SKM-1 (cell line): ENCODE results near the gene IL1RAPL1.
"Not testable (repeated sequence)": the region's sequence is repeated elsewhere in the genome, so short reads cannot be mapped to it uniquely, and the experiment has no call there.

Experiments used
- DNase-seq: peaks from one replicate; lab custom pipeline; 2025; ENCODE audit not compliant: unreplicated experiment; lab: John Stamatoyannopoulos, UW

IL1RAPL1 gene

GRCh38 chrX:28766561-28766960 is 179.3 kb downstream of the IL1RAPL1 start:
- not testable (repeated sequence) for DNase-seq

GRCh38 chrX:28773807-28774206 is 186.6 kb downstream of the IL1RAPL1 start:
- no peak for DNase-seq

- no peak for DNase-seq
Observed at GRCh38 chrX:28787206-28787605, 200.0 kb downstream of the IL1RAPL1 start.

- not testable (repeated sequence) for DNase-seq
Observed at GRCh38 chrX:28800671-28801070, 213.4 kb downstream of the IL1RAPL1 start.

GRCh38 chrX:28802625-28803024 is 215.4 kb downstream of the IL1RAPL1 start:
- no peak for DNase-seq

GRCh38 chrX:28835991-28836390 is 248.7 kb downstream of the IL1RAPL1 start:
- no peak for DNase-seq

- no peak for DNase-seq
Observed at GRCh38 chrX:28843817-28844216, 256.6 kb downstream of the IL1RAPL1 start.

- DNase-seq: no peak
Observed at GRCh38 chrX:28847423-28847822, 260.2 kb downstream of the IL1RAPL1 start.

- no peak for DNase-seq
Observed at GRCh38 chrX:28848707-28849106, 261.5 kb downstream of the IL1RAPL1 start.

- DNase-seq: no peak
Observed at GRCh38 chrX:28850955-28851354, 263.7 kb downstream of the IL1RAPL1 start.

GRCh38 chrX:28851871-28852270 is 264.6 kb downstream of the IL1RAPL1 start:
- DNase-seq: no peak

- no peak for DNase-seq
Observed at GRCh38 chrX:28854637-28855036, 267.4 kb downstream of the IL1RAPL1 start.

- DNase-seq: no peak
Observed at GRCh38 chrX:28876408-28876807, 289.2 kb downstream of the IL1RAPL1 start.

GRCh38 chrX:28876901-28877300 is 289.7 kb downstream of the IL1RAPL1 start:
- no peak for DNase-seq

GRCh38 chrX:28880136-28880535 is 292.9 kb downstream of the IL1RAPL1 start:
- DNase-seq: no peak

- DNase-seq: no peak
Observed at GRCh38 chrX:28884823-28885222, 297.6 kb downstream of the IL1RAPL1 start.

GRCh38 chrX:28888416-28888815 is 301.2 kb downstream of the IL1RAPL1 start:
- DNase-seq: no peak

- DNase-seq: no peak
Observed at GRCh38 chrX:28889591-28890090, 302.4 kb downstream of the IL1RAPL1 start.

GRCh38 chrX:28901637-28902036 is 314.4 kb downstream of the IL1RAPL1 start:
- no peak for DNase-seq

- DNase-seq: no peak
Observed at GRCh38 chrX:28910487-28910886, 323.2 kb downstream of the IL1RAPL1 start.

- DNase-seq: no peak
Observed at GRCh38 chrX:28920153-28920943, 333.1 kb downstream of the IL1RAPL1 start.

- DNase-seq: no peak
Observed at GRCh38 chrX:28922106-28922505, 334.9 kb downstream of the IL1RAPL1 start.

- no peak for DNase-seq
Observed at GRCh38 chrX:28946846-28947245, 359.6 kb downstream of the IL1RAPL1 start.
